CD4-positive, alpha-beta memory T cell (primary cell): ENCODE data around the gene GRK2. TPM values are rescaled to one million over a fixed set of nuclear protein-coding genes. Genes with fewer than 3 reads are reported as not detected.

Experiments used
- CTCF ChIA-PET: fragments of 350-600 bp; sonication (Branson Sonifier 250); formaldehyde crosslinking; loops from one replicate; lab custom pipeline; 2021; ENCODE audit warnings: inconsistent platforms; ENCODE audit not compliant: partially characterized antibody; lab: Charles Lee
- POLR2A ChIA-PET: fragments of 350-600 bp; sonication (Branson Sonifier 250); formaldehyde crosslinking; loops from one replicate; lab custom pipeline; 2021; ENCODE audit not compliant: partially characterized antibody; lab: Charles Lee
- DNase-seq, 5 donors: peaks; one replicate each; pipeline versions ENCODE4 v3.0.0 to v3.0.0-alpha.2; 2020 to 2022; ENCODE audit warnings: mixed read lengths in 1 of 5
- H3K27ac ChIP-seq: one replicate; pipeline ENCODE4 v1.7.0; 2013; ENCODE audit warnings: low read depth, low read length
- H3K27me3 ChIP-seq: 2 replicates; pipeline ENCODE4 v1.7.0; 2013; ENCODE audit warnings: mild to moderate bottlenecking, low read length, moderate library complexity; ENCODE audit not compliant: insufficient read depth
- H3K36me3 ChIP-seq: 2 replicates; pipeline ENCODE4 v1.7.0; 2013; ENCODE audit warnings: mild to moderate bottlenecking, low read length, moderate library complexity; ENCODE audit not compliant: insufficient read depth
- H3K4me1 ChIP-seq: 2 replicates; pipeline ENCODE4 v1.7.0; 2013; ENCODE audit warnings: mild to moderate bottlenecking, low read length, moderate library complexity; ENCODE audit not compliant: insufficient read depth
- H3K4me3 ChIP-seq, 2 donors: one replicate each; pipeline ENCODE4 v1.7.0; 2013; ENCODE audit warnings: low read length in 2 of 2, mild to moderate bottlenecking in 1 of 2
- H3K9me3 ChIP-seq, 2 donors: one replicate each; pipeline ENCODE4 v1.7.0; 2013; ENCODE audit warnings: low read length in 2 of 2, control low read depth in 1 of 2; ENCODE audit not compliant: control insufficient read depth in 1 of 2
- H3K27ac Mint-ChIP-seq, 7 donors: one replicate each; pipeline ENCODE4 v1.8.0; 2020 to 2021; ENCODE audit warnings: mixed read lengths in 7 of 7, mild to moderate bottlenecking in 6 of 7, inconsistent platforms in 3 of 7, moderate library complexity in 3 of 7
- H3K27me3 Mint-ChIP-seq, 2 donors: one replicate each; pipeline ENCODE4 v1.8.0; 2020 to 2021; ENCODE audit warnings: mixed read lengths in 2 of 2
- H3K36me3 Mint-ChIP-seq, 2 donors: one replicate each; pipeline ENCODE4 v1.8.0; 2020 to 2021; ENCODE audit warnings: mixed read lengths in 2 of 2, inconsistent platforms in 1 of 2, mild to moderate bottlenecking in 1 of 2
- H3K4me1 Mint-ChIP-seq, 4 donors: one replicate each; pipeline ENCODE4 v1.8.0; 2020 to 2021; ENCODE audit warnings: mixed read lengths in 4 of 4, mild to moderate bottlenecking in 1 of 4
- H3K4me3 Mint-ChIP-seq, 8 donors: one replicate each; pipeline ENCODE4 v1.8.0; 2020 to 2021; ENCODE audit warnings: mixed read lengths in 8 of 8, mild to moderate bottlenecking in 7 of 8, moderate library complexity in 6 of 8, inconsistent platforms in 3 of 8
- H3K9me3 Mint-ChIP-seq, 8 donors: one replicate each; pipeline ENCODE4 v1.8.0; 2020 to 2021; ENCODE audit warnings: mixed read lengths in 8 of 8, mild to moderate bottlenecking in 5 of 8, inconsistent platforms in 3 of 8, moderate library complexity in 1 of 8
- intact Hi-C: fragments of 100-400 bp; cut with micrococcal nuclease; formaldehyde crosslinking; loops from one replicate; pipeline ENCODE4 v1.15.1; 2023
- polyA plus RNA-seq, 2 donors: library from polyadenylated mRNA; unstranded; fragments of 300-500 nt; fragmentation: Illumina TruSeq; gene quantifications; one replicate each; pipeline ENCODE4 v1.2.3, GENCODE V29; 2021
- total RNA-seq, 2 experiments: library from RNA; stranded (reverse); gene quantifications; one replicate each; pipeline ENCODE4 v1.2.3, GENCODE V29; 2021

The GRK2 gene
- total and polyA plus RNA-seq, 4 experiments from 2014 or later = 12.8 to 310 (median 181) TPM

GRCh38 chr11:67237574-67237973, 28.7 kb upstream of the GRK2 start:
- no peaks in the 10 kb centered on the region for H3K9me3 ChIP-seq
- intact Hi-C loops = no loop called here
- peaks cover 14 to 33% of the 10 kb centered on the region in 2 donors for H3K36me3 Mint-ChIP-seq
- no peak overlapping the region for H3K4me3 ChIP-seq
- peak overlapping the region in 1 of 7 donors; percentile 4 for H3K27ac Mint-ChIP-seq
- DNase-seq = no peak
- H3K27ac ChIP-seq = no peak overlapping the region
- no peaks in the 10 kb centered on the region for H3K27me3 ChIP-seq
- H3K9me3 Mint-ChIP-seq = peaks cover 0 to 2% (median 0%) of the 10 kb centered on the region in 8 donors
- H3K36me3 ChIP-seq = peaks cover 2% of the 10 kb centered on the region
- ChIA-PET POLR2A (interaction anchor here (1.2 kb wide), 1 partner anchor 40 kb away, joined by 4 read pairs; no protein-coding TSS in a partner anchor), CTCF (interaction anchor here (1.2 to 1.4 kb wide), 2 partner anchors 13 to 15 kb away, joined by 3 read pairs; no protein-coding TSS in a partner anchor)
- H3K4me1 Mint-ChIP-seq = peaks cover 31 to 54% (median 42%) of the 10 kb centered on the region in 4 donors
- H3K27me3 Mint-ChIP-seq = no peaks in the 10 kb centered on the region
- H3K4me3 Mint-ChIP-seq = no peak overlapping the region
- H3K4me1 ChIP-seq = peaks cover 29% of the 10 kb centered on the region

GRCh38 chr11:67238894-67239782, 27.1 kb upstream of the GRK2 start:
- Histone ChIP-seq H3K27me3 (no peaks in the 10 kb centered on the region), H3K4me1 (peaks cover 43% of the 10 kb centered on the region), H3K27ac (peak overlapping the region; percentile 97), H3K4me3 (peak overlapping the region in 1 of 2 donors; percentile 30), H3K9me3 (no peaks in the 10 kb centered on the region), H3K36me3 (peaks cover 17% of the 10 kb centered on the region)
- peak in 1 of 5 donors; percentile 47 for DNase-seq
- H3K4me3 Mint-ChIP-seq = peak overlapping the region; percentile 96 to 100 (median 99)
- peak overlapping the region; percentile 96 to 100 (median 100) for H3K27ac Mint-ChIP-seq
- H3K36me3 Mint-ChIP-seq = peaks cover 29 to 42% of the 10 kb centered on the region in 2 donors
- peaks cover 38 to 61% (median 49%) of the 10 kb centered on the region in 4 donors for H3K4me1 Mint-ChIP-seq
- peaks cover 0 to 2% (median 0%) of the 10 kb centered on the region in 8 donors for H3K9me3 Mint-ChIP-seq
- ChIA-PET POLR2A (interaction anchor here (0.8 to 4.4 kb wide), 46 partner anchors 8 to 1742 kb away, joined by 3 to 72 read pairs (median 6); partner anchors contain the start of genes AIP, ANKRD13D, GRK2 and KDM2A), CTCF (interaction anchor here (0.8 to 2.8 kb wide), 9 partner anchors 14 to 162 kb away, joined by 3 to 16 read pairs (median 3); partner anchors contain the start of genes ANKRD13D, KDM2A and PPP1CA)
- no peaks in the 10 kb centered on the region for H3K27me3 Mint-ChIP-seq
- intact Hi-C loops = loop anchor here (1.0 kb wide), 1 partner anchor 120 kb away; the partner anchor contains the start of gene KDM2A

GRCh38 chr11:67239783-67240575, 26.3 kb upstream of the GRK2 start:
- DNase-seq = peak; percentile 95 to 100 (median 98)
- Mint-ChIP-seq H3K36me3 (peaks cover 35 to 46% of the 10 kb centered on the region in 2 donors), H3K4me3 (peak overlapping the region; percentile 96 to 100 (median 99)), H3K4me1 (peaks cover 39 to 62% (median 48%) of the 10 kb centered on the region in 4 donors), H3K27me3 (no peaks in the 10 kb centered on the region), H3K9me3 (peaks cover 0 to 3% (median 0%) of the 10 kb centered on the region in 8 donors), H3K27ac (peak overlapping the region; percentile 96 to 100 (median 100))
- Histone ChIP-seq H3K27ac (peak overlapping the region; percentile 97), H3K9me3 (no peaks in the 10 kb centered on the region), H3K27me3 (no peaks in the 10 kb centered on the region), H3K4me1 (peaks cover 39% of the 10 kb centered on the region), H3K36me3 (peaks cover 23% of the 10 kb centered on the region), H3K4me3 (peak overlapping the region; percentile 52 to 87)
- intact Hi-C loops = loop anchor here (1.0 to 2.0 kb wide), 4 partner anchors 23 to 269 kb away; partner anchors contain the start of genes CDK2AP2 and KDM2A
- ChIA-PET CTCF (interaction anchor here (0.8 to 2.8 kb wide), 9 partner anchors 13 to 1351 kb away, joined by 3 to 16 read pairs (median 3); partner anchors contain the start of genes ANKRD13D, FIBP, KDM2A and PPP1CA), POLR2A (interaction anchor here (0.8 to 4.4 kb wide), 51 partner anchors 9 to 1743 kb away, joined by 3 to 72 read pairs (median 6); partner anchors contain the start of genes AIP, ANKRD13D, CLCF1 and GRK2)

- intact Hi-C loops = loop anchor here (1.0 to 2.0 kb wide), 5 partner anchors 22 to 268 kb away; partner anchors contain the start of gene CDK2AP2
- DNase-seq = peak; percentile 81 to 96 (median 86)
- POLR2A ChIA-PET = interaction anchor here (0.5 to 4.4 kb wide), 44 partner anchors 10 to 1382 kb away, joined by 3 to 72 read pairs (median 6); partner anchors contain the start of genes AIP, ANKRD13D, CLCF1 and GRK2
- H3K36me3 ChIP-seq = peaks cover 31% of the 10 kb centered on the region
- Mint-ChIP-seq H3K4me1 (peaks cover 41 to 70% (median 50%) of the 10 kb centered on the region in 4 donors), H3K27me3 (no peaks in the 10 kb centered on the region), H3K27ac (peak overlapping the region; percentile 96 to 100 (median 100)), H3K36me3 (peaks cover 44 to 54% of the 10 kb centered on the region in 2 donors), H3K4me3 (peak overlapping the region; percentile 96 to 100 (median 99)), H3K9me3 (peaks cover 0 to 3% (median 0%) of the 10 kb centered on the region in 8 donors)
- H3K27ac ChIP-seq = peak overlapping the region; percentile 97
- H3K4me3 ChIP-seq = peak overlapping the region; percentile 52 to 87
- no peaks in the 10 kb centered on the region for H3K9me3 ChIP-seq
- H3K27me3 ChIP-seq = no peaks in the 10 kb centered on the region
- CTCF ChIA-PET = interaction anchor here (0.8 to 2.8 kb wide), 9 partner anchors 10 to 1352 kb away, joined by 3 to 16 read pairs (median 4); partner anchors contain the start of genes ANKRD13D, FIBP and KDM2A
- H3K4me1 ChIP-seq = peaks cover 39% of the 10 kb centered on the region
Observed at GRCh38 chr11:67240576-67241389, 25.5 kb upstream of the GRK2 start.

GRCh38 chr11:67242548-67242947, 23.7 kb upstream of the GRK2 start:
- CTCF ChIA-PET = interaction anchor here (1.2 kb wide), 2 partner anchors 20 to 75 kb away, joined by 3 to 4 read pairs; no protein-coding TSS in a partner anchor
- Histone ChIP-seq H3K27ac (peak overlapping the region; percentile 97), H3K4me3 (peak overlapping the region; percentile 5 to 36)

More at GRCh38 chr11:67242548-67242947, 23.7 kb upstream of the GRK2 start:
- Mint-ChIP-seq H3K27me3 (no peaks in the 10 kb centered on the region), H3K27ac (peak overlapping the region; percentile 85 to 100 (median 95)), H3K4me3 (peak overlapping the region; percentile 96 to 100 (median 99)), H3K36me3 (peaks cover 53 to 66% of the 10 kb centered on the region in 2 donors), H3K4me1 (peaks cover 43 to 74% (median 50%) of the 10 kb centered on the region in 4 donors), H3K9me3 (peaks cover 0 to 3% (median 0%) of the 10 kb centered on the region in 8 donors)
- Histone ChIP-seq H3K4me1 (peaks cover 39% of the 10 kb centered on the region), H3K9me3 (no peaks in the 10 kb centered on the region), H3K27me3 (no peaks in the 10 kb centered on the region), H3K36me3 (peaks cover 46% of the 10 kb centered on the region)
- POLR2A ChIA-PET = interaction anchor here (2.8 kb wide), 1 partner anchor 12 kb away, joined by 14 read pairs; no protein-coding TSS in a partner anchor
- DNase-seq = no peak
- intact Hi-C loops = no loop called here
